KMS-11 (cell line): ENCODE data around the gene AGAP3.

Experiments
- H2AFZ ChIP-seq: fragments of 200-600 bp; sonication (generic); 2 replicates; pipeline ENCODE4 v1.6.1; 2016; ENCODE audit warnings: antibody characterized with exemption, mixed run types, low read depth
- H3K27ac ChIP-seq: fragments of 200-600 bp; sonication (generic); 2 replicates; pipeline ENCODE4 v1.6.1; 2016; ENCODE audit warnings: mild to moderate bottlenecking, mixed run types
- H3K27me3 ChIP-seq: fragments of 200-600 bp; sonication (generic); 2 replicates; pipeline ENCODE4 v1.6.1; 2017; ENCODE audit warnings: mild to moderate bottlenecking, low read depth, mixed run types, moderate library complexity; ENCODE audit not compliant: insufficient read depth
- H3K36me3 ChIP-seq: fragments of 200-600 bp; sonication (generic); 2 replicates; pipeline ENCODE4 v1.6.1; 2017; ENCODE audit warnings: mild to moderate bottlenecking, mixed run types; ENCODE audit not compliant: insufficient read depth
- H3K4me1 ChIP-seq: fragments of 200-600 bp; sonication (generic); 2 replicates; pipeline ENCODE4 v1.6.1; 2016; ENCODE audit warnings: mild to moderate bottlenecking, low read depth, mixed run types; ENCODE audit not compliant: poor library complexity, severe bottlenecking
- H3K4me2 ChIP-seq: fragments of 200-600 bp; sonication (generic); 2 replicates; pipeline ENCODE4 v1.7.0; 2016; ENCODE audit warnings: mild to moderate bottlenecking, mixed run types
- H3K4me3 ChIP-seq: fragments of 200-600 bp; sonication (generic); IDR thresholded peaks from 2 replicates; pipeline ENCODE4 v1.6.1; 2017; ENCODE audit warnings: low read depth, low read length, mixed read lengths; ENCODE audit not compliant: insufficient read depth
- H3K79me2 ChIP-seq: fragments of 200-600 bp; sonication (generic); 2 replicates; pipeline ENCODE4 v1.6.1; 2016; ENCODE audit warnings: low read depth, mixed run types; ENCODE audit not compliant: insufficient read depth
- H3K9ac ChIP-seq: fragments of 200-600 bp; sonication (generic); 2 replicates; pipeline ENCODE4 v1.6.1; 2016; ENCODE audit warnings: mild to moderate bottlenecking, mixed run types
- H4K20me1 ChIP-seq: fragments of 200-600 bp; sonication (generic); 2 replicates; pipeline ENCODE4 v1.6.1; 2016; ENCODE audit warnings: mild to moderate bottlenecking, mixed run types; ENCODE audit not compliant: insufficient read depth
- TF ChIP-seq, protein P1 (sequence below): fragments of 200-600 bp; sonication (generic); conservative IDR thresholded peaks from 2 replicates; pipeline ENCODE4 v1.6.1; 2017; ENCODE audit warnings: low read depth, mild to moderate bottlenecking, antibody characterized with exemption, low read length, moderate library complexity, mixed read lengths

The AGAP3 gene

DNA sequence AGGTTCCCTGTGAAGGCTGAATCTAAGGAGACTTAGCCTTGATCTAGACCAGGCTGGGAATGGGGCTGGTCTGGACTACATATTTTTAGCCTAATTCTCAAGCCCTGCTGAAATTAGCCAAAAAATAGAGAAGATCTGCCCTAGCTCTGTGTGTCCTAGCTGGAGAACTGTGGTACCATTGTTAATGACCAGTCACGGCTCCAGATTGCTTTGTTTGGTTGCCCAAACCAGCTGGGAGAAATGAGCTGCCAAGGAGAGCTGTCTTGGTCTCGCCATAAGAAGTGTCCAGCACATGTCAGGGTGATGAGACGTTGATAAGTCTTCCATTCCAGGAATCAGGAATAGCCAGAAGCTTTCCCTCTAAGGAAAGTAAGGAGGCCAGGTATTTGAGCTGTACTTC, 60.5 kb downstream of the AGAP3 start:
- Histone ChIP-seq H3K27me3 (no peaks in the 10 kb centered on the region; the same call in 1 of the 2 replicates), H2AFZ (no peak overlapping the region), H4K20me1 (no peaks in the 10 kb centered on the region), H3K9ac (no peak overlapping the region), H3K4me3 (no peak overlapping the region), H3K4me1 (no peaks in the 10 kb centered on the region), H3K4me2 (no peak overlapping the region), H3K79me2 (no peaks in the 10 kb centered on the region), H3K27ac (no peak overlapping the region), H3K36me3 (no peaks in the 10 kb centered on the region)
- TF ChIP-seq, protein P1, sequence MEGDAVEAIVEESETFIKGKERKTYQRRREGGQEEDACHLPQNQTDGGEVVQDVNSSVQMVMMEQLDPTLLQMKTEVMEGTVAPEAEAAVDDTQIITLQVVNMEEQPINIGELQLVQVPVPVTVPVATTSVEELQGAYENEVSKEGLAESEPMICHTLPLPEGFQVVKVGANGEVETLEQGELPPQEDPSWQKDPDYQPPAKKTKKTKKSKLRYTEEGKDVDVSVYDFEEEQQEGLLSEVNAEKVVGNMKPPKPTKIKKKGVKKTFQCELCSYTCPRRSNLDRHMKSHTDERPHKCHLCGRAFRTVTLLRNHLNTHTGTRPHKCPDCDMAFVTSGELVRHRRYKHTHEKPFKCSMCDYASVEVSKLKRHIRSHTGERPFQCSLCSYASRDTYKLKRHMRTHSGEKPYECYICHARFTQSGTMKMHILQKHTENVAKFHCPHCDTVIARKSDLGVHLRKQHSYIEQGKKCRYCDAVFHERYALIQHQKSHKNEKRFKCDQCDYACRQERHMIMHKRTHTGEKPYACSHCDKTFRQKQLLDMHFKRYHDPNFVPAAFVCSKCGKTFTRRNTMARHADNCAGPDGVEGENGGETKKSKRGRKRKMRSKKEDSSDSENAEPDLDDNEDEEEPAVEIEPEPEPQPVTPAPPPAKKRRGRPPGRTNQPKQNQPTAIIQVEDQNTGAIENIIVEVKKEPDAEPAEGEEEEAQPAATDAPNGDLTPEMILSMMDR, result no peak

DNA sequence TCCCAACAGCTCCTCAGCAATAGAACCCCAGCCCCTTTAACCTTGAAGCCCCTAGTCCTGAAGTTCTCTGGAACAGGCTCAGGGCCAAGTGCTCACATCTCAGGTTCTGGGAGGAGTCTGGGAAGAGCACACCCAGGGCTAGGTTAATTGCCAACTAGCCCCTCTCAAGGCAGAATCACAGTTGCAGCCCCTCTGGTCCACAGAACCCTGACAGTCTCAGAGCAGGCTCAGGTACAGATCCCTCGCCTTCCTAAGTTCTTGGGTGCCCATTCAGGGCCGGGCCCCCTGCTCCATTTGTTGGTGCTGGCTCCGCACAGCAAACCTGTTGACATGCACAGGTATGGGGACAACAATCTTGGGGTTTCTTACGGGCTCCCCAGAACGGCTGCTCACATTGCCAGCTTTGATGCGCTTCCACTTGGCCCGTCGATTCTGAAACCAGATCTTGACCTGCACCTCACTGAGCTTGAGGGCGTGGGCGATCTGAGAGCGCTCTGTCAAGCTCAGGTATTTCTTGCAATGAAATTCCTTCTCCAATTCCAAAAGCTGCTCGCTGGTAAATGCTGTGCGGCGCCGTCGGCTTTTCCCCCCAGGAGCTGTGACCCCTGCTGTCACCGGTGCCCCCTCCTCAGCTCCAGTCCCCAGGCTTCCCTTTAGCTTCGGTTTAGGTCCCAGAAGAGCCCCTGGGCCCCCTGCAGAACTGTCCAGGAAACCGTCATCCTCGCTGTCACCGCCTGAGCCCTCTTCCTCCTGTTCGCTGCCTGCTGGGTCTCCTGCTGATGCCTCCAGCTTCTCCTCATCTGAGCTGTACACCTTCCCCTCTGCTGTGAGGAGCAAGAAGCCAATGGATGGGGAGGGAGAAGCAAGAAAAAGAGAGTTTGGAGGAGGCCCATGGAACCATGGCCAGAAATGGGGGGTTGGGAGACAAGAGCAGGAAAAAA, 62.3 kb downstream of the AGAP3 start:
- H3K79me2 ChIP-seq, result no peaks in the 10 kb centered on the region
- no peak overlapping the region for H3K27ac ChIP-seq
- no peaks in the 10 kb centered on the region for H4K20me1 ChIP-seq
- no peak overlapping the region for H3K4me2 ChIP-seq
- no peaks in the 10 kb centered on the region for H3K4me1 ChIP-seq
- H2AFZ ChIP-seq, result no peak overlapping the region
- TF ChIP-seq, protein P1, result no peak
- no peak overlapping the region for H3K9ac ChIP-seq
- H3K4me3 ChIP-seq, result no peak overlapping the region
- no peaks in the 10 kb centered on the region; the same call in 1 of the 2 replicates for H3K27me3 ChIP-seq
- H3K36me3 ChIP-seq, result no peaks in the 10 kb centered on the region

DNA sequence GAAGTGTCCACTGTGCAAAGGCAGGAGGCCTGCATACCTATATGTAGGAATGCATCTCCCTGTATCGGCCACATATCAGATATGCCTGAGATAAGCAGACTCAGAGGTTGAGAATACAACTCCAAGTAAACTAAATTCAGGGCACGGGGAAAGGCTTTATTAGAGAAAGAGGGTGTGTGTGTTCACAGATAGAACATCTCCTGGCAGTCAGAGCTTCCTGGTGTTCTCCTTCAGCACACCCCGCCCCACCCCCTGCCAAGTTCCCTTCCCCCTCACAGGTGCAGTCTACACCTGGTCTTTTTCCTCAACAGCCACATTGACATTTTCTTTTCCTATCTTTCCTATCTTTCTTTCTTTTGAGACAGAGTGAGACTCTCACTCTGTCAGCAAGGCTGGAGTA, 64.1 kb downstream of the AGAP3 start:
- Histone ChIP-seq H3K27ac (no peak overlapping the region), H3K4me3 (no peak overlapping the region), H3K4me1 (no peaks in the 10 kb centered on the region), H4K20me1 (no peaks in the 10 kb centered on the region), H3K79me2 (no peaks in the 10 kb centered on the region), H3K36me3 (no peaks in the 10 kb centered on the region), H3K27me3 (no peaks in the 10 kb centered on the region; the same call in 1 of the 2 replicates), H2AFZ (no peak overlapping the region), H3K9ac (no peak overlapping the region), H3K4me2 (no peak overlapping the region)
- TF ChIP-seq, protein P1, result no peak

DNA sequence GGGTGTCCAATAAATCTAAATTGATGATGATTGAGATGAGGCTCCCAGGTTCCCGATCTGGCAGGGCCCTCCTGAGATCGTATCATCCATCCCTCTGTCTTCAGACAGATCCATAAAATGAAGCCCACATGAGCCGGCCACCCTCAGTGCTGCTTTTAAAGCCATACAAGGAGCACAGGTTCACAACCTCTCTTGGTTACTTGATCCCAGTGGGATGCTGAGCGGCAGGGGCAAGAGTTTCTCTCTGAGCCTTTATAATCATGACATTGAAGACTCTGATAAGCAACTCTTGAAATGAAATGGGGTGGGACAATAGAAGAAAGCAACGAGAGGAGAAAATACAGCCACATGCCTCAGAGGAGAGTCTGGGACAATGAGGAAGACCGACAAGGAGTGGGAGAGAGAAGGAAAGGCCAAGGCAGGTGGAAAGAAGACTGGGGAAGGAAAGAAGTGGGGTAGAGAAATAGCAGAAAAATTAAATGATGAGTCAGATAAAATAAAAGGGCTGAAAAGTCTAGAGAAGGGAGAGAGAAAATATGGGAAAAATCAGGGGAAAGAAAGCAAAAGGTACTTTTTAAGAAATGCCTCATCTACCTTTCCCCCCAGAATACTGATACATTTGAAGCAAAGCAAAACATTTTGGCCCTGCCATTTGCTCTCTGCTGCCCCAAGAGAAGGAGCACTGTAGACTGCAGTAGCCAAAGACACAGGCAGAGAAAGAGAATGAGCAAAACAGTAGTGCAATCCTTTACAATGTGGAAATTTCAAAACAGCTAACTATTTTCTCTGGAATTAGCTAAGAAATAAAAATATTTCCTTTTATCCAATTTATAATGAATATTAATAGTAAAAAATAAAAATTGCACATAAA, 66.6 kb downstream of the AGAP3 start:
- TF ChIP-seq, protein P1, result no peak
- Histone ChIP-seq H3K9ac (no peak overlapping the region), H3K79me2 (no peaks in the 10 kb centered on the region)

More for the DNA sequence above, 66.6 kb downstream of the AGAP3 start:
- Histone ChIP-seq H3K27me3 (no peaks in the 10 kb centered on the region; the same call in 1 of the 2 replicates), H3K27ac (no peak overlapping the region), H3K4me1 (no peaks in the 10 kb centered on the region), H2AFZ (no peak overlapping the region), H3K4me3 (no peak overlapping the region), H3K4me2 (no peak overlapping the region), H3K36me3 (no peaks in the 10 kb centered on the region), H4K20me1 (no peaks in the 10 kb centered on the region)
